Fibroblast of mammary gland (primary cell): Measurements from ENCODE around the gene IGHMBP2.
"Not testable (repeated sequence)": the region's sequence is repeated elsewhere in the genome, so short reads cannot be mapped to it uniquely, and the experiment has no call there.

Source experiments
- DNase-seq: peaks from one replicate; pipeline ENCODE4 v3.0.0-alpha.2; 2010; ENCODE audit warnings: low read depth
- H3K4me3 ChIP-seq: 2 replicates; pipeline ENCODE4 v1.5.1; 2011; ENCODE audit warnings: low read depth, mild to moderate bottlenecking, low read length, moderate library complexity; ENCODE audit not compliant: control insufficient read depth
- TF ChIP-seq, protein P1 (sequence below): conservative IDR thresholded peaks from 2 replicates; pipeline ENCODE4 v1.5.1; 2011; ENCODE audit warnings: low read depth, low read length, inconsistent platforms; ENCODE audit not compliant: control insufficient read depth, insufficient read depth

The IGHMBP2 gene

DNA sequence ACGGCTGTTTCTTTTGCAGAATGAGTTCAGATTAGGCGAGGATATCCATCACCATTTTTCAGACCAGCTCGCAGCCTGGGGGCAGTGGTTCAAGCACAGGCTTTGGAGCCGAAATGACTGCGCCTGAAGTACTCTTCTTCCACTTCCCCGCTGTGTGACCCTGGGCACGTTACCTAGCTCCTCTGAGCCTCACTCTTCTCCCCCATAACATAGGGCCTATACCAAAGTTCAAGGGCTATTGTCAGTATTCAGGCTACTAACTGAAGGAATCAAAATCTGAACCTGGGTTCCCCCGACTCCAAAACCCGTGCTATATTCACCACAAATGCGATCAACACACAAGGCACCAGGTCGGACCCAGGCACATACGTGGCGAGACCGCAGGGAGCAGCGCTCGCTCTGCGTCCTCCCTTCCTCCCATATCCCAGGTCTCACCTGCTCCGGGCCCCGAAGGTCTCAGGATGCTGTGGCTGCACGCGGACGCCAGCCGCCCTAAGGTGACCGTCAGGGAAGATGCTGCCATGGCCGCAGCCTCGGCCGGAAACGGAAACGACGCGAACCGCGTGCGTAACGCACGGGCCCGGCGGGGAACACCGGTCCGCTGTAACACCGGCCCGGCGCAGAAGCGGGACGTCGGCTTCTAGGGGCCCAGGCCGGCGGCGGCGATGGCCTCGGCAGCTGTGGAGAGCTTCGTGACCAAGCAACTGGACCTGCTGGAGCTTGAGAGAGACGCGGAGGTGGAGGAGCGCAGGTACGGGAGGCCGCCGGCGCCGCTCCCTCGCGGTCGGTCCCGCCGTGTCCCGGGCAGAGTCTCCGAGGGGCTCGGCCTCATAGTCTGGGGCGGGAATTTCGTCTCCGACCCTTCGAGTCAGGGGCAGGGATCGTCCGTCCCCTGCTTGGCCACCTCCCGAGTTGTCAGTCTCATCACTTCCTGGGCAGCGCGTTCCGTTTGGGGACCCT is at the start of gene IGHMBP2, which contains the start of gene MRPL21:
Gene IGHMBP2, plus strand, starts transcription at position 604 of the 960 bp plus-strand sequence. Its CDS starts 62 bp downstream, at position 666.
Gene MRPL21, minus strand, starts transcription at position 545 of the 960 bp plus-strand sequence. Its CDS starts 22 bp downstream, at position 523.
- peak; percentile 77 for DNase-seq
- TF ChIP-seq, protein P1, sequence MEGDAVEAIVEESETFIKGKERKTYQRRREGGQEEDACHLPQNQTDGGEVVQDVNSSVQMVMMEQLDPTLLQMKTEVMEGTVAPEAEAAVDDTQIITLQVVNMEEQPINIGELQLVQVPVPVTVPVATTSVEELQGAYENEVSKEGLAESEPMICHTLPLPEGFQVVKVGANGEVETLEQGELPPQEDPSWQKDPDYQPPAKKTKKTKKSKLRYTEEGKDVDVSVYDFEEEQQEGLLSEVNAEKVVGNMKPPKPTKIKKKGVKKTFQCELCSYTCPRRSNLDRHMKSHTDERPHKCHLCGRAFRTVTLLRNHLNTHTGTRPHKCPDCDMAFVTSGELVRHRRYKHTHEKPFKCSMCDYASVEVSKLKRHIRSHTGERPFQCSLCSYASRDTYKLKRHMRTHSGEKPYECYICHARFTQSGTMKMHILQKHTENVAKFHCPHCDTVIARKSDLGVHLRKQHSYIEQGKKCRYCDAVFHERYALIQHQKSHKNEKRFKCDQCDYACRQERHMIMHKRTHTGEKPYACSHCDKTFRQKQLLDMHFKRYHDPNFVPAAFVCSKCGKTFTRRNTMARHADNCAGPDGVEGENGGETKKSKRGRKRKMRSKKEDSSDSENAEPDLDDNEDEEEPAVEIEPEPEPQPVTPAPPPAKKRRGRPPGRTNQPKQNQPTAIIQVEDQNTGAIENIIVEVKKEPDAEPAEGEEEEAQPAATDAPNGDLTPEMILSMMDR, result no peak
- peak within 1 kb of the TSS; percentile 100 for H3K4me3 ChIP-seq

DNA sequence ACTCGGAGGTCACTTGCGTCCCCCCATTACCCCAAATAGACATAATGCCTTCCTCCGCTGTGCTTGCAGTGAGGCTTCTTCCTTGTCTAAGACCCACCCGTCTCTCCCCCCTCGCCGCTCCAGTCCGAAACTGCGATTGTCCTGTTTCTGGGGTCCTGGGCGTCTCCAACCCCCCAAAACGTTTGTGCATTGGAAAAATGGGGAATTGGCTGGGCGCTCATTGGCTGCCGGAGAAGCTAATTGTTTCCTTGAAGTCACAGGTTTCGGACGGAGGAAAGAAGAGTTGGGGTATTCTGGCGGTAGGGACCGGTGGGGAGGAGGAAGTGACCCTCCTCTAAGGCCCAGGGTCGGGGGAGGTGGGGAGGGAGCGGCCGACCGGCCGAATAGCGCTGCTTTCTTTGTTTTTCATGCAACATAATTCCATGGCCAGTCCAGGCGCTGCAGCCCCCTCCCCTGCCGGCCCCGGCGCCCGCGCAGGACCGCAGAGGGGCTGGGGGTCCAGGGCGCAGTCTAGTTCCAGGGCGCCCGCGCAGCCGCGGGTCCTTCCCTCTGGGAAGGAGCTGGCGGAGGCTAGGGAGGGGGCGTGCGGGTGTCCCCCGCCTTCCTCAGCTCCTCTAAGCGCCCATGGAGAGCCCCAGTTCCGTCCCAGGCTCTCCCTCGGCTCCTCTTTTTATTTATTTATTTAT is 49.3 kb upstream of the IGHMBP2 start:
- TF ChIP-seq, protein P1, result no peak
- no peak overlapping the region for H3K4me3 ChIP-seq
- no peak for DNase-seq

DNA sequence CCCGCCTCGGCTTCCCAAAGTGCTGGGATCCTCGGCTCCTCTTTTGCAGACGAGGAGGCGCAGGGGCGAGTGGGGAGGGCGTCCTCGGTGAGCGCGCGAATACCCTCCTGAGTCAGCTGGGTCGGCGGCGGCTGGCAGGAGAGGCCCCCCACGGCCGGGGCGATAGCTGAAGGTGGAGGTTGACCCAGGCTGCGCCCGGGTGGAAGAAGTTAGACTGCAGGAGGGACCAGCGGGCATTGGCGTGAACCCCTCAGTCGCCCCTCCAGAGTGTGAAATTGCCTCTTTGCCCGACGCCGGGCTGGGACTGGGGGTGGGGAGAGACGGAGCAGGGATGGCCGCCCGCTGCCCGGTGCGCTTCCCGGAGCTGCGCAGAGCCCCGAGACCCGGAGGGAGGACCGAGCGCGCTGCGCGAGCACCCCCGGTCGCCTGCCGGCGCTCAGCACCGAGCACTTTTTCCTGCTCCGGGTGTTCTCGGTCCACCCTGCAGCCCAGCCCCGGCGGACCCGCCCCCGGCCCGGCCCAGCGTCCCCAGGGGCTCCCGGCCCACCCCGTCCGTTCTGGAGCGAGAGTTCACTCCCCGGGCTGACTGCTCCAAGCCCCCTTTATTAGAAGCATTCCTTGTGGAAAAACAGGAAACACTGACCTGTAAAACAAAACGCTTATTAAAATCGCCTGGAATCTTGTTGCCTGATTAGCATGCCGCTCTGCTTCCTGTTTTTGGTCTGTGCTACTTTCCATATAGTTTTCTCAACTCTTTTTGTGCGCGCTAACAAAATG is 48.3 kb upstream of the IGHMBP2 start:
- DNase-seq, result peak; percentile 22
- H3K4me3 ChIP-seq, result peak overlapping the region; percentile 39
- TF ChIP-seq, protein P1, result no peak

DNA sequence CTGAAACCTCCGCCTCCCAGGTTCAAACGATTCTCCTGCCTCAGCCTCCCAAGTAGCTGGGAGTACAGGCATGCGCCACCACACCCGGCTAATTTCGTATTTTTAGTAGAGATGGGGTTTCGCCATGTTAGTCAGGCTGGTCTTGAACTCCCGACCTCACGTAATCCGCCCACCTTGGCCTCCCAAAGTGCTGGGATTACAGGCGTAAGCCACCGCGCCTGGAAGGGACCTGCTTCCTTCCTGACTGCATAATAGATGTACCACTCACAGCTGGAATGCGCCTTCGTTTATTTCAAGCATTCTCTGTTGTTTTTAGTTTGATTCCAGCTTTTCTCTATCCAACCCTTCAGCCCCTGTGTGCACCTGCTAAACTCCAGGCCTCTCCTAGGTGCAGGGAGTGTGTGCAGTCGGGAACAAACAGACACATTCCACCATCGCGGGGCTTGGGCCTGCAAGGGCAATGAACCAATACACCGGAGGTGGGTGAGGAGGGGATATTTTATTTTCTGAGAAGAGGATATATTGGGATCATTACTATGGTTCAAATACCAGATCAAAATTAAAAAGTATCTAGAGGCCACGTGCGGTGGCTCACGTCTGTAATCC is 47.2 kb upstream of the IGHMBP2 start:
- not testable (repeated sequence) for DNase-seq

DNA sequence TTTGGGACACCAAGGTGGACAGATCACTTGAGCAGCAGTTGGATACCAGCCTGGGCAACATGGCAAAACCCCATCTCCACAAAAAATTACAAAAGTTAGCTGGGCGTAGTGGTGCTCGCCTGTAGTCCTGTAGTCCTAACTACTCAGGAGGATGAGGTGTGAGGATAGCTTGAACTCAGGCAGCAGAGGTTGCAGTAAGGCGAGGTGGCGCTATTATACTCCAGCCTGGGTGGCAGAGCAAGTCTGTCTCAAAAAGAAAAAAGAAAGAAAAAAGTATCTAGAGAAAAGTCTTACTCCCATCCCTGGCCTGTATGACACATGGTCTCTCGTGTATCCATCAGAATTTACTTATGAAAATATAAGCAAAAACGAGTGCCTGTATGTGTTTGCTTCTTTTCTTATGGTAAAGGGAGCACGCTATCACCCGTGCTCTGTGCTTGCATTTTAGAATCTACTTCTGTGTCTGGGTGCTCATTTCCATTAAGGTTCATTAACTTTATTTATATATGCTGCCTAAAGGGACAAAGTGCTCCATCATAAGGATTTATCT is 46.6 kb upstream of the IGHMBP2 start:
- H3K4me3 ChIP-seq, result no peak overlapping the region
- no peak for DNase-seq
- TF ChIP-seq, protein P1, result no peak

More for the DNA sequence above, 47.2 kb upstream of the IGHMBP2 start:
- not testable (repeated sequence) for H3K4me3 ChIP-seq

DNA sequence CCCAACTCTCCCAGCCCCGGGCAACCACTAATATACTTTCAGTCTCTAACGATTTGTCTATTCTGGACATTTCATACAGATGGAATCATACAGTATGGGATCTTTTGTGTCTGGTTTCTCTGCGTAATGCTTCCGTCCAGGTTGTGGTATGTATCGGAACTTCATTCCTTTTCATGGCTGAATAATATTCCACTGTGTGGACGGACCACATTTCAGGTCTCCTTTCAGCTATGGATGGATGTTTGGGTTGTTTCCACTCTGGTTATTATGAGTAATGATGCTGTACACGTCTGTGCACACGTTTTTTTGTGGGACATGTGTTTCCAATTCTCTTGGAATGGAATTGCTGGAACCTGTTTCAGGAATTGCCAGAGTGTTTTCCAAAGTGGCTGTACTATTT is 44.6 kb upstream of the IGHMBP2 start:
- peak; percentile 37 for DNase-seq
- H3K4me3 ChIP-seq, result no peak overlapping the region
- TF ChIP-seq, protein P1, result no peak
